Smooth muscle cell (in vitro differentiated cells): Measurements from ENCODE around the gene KCNS1. TPM values are rescaled to one million over a fixed set of nuclear protein-coding genes. Genes with fewer than 3 reads are reported as not detected.

Experiments used
- polyA plus RNA-seq: library from polyadenylated mRNA; unstranded; fragments of >200 nt; fragmentation: Nextera tagmentation; extraction: Ambion mirVana; gene quantifications from 2 replicates; pipeline ENCODE4 v1.2.1, GENCODE V29; 2016
- total RNA-seq: library from RNA; depleted of rRNA; stranded (reverse); fragments of >200 nt; gene quantifications from 2 replicates; pipeline ENCODE4 v1.2.3, GENCODE V29; 2014

Gene KCNS1
- total and polyA plus RNA-seq, 2 experiments from 2014 or later: 0.35 to 1.4 TPM

Other genes starting within 250 kb of the KCNS1 start
- gene YWHAB, start 215.4 kb downstream of the KCNS1 start, total RNA-seq: 99.6 and 99.8 TPM in 2 replicates
- 226 and 246 TPM in 2 replicates for gene YWHAB, start 215.4 kb downstream of the KCNS1 start, polyA plus RNA-seq
- gene PABPC1L, start 191.1 kb downstream of the KCNS1 start, total RNA-seq: 12.0 and 12.3 TPM in 2 replicates
- gene PABPC1L, start 191.1 kb downstream of the KCNS1 start, polyA plus RNA-seq: 8.8 and 8.9 TPM in 2 replicates
- gene TOMM34, start 140.7 kb downstream of the KCNS1 start, total RNA-seq: 24.4 and 34.9 TPM in 2 replicates
- gene TOMM34, start 140.7 kb downstream of the KCNS1 start, polyA plus RNA-seq: 27.2 and 50.0 TPM in 2 replicates
- gene STK4, start 134.6 kb downstream of the KCNS1 start, total RNA-seq: 24.2 and 33.5 TPM in 2 replicates
- 16.8 and 24.8 TPM in 2 replicates for gene STK4, start 134.6 kb downstream of the KCNS1 start, polyA plus RNA-seq
- not detected in 2 replicates for gene WFDC5, start 14.0 kb upstream of the KCNS1 start, total RNA-seq
- gene WFDC5, start 14.0 kb upstream of the KCNS1 start, polyA plus RNA-seq: not detected in 2 replicates
- not detected in 2 replicates for gene WFDC12, start 23.3 kb upstream of the KCNS1 start, total RNA-seq
- not detected in 2 replicates for gene WFDC12, start 23.3 kb upstream of the KCNS1 start, polyA plus RNA-seq
- not detected in 2 replicates for gene PI3, start 73.8 kb upstream of the KCNS1 start, total RNA-seq
- gene PI3, start 73.8 kb upstream of the KCNS1 start, polyA plus RNA-seq: not detected in 2 replicates
- not detected in 2 replicates for gene SEMG1, start 105.9 kb upstream of the KCNS1 start, total RNA-seq
- not detected in 2 replicates for gene SEMG1, start 105.9 kb upstream of the KCNS1 start, polyA plus RNA-seq
- gene SEMG2, start 120.2 kb upstream of the KCNS1 start, total RNA-seq: not detected in 2 replicates
- not detected in 2 replicates for gene SEMG2, start 120.2 kb upstream of the KCNS1 start, polyA plus RNA-seq
- gene SLPI, start 153.4 kb upstream of the KCNS1 start, total RNA-seq: 0.63 and 1.1 TPM in 2 replicates
- 3.1 and 5.2 TPM in 2 replicates for gene SLPI, start 153.4 kb upstream of the KCNS1 start, polyA plus RNA-seq
- gene RBPJL, start 205.7 kb upstream of the KCNS1 start, total RNA-seq: not detected in 2 replicates
- not detected in 2 replicates for gene RBPJL, start 205.7 kb upstream of the KCNS1 start, polyA plus RNA-seq
- gene MATN4, start 207.2 kb upstream of the KCNS1 start, total RNA-seq: not detected in 2 replicates
- gene MATN4, start 207.2 kb upstream of the KCNS1 start, polyA plus RNA-seq: not detected in 2 replicates
- gene SDC4, start 247.3 kb upstream of the KCNS1 start, total RNA-seq: 70.7 and 78.1 TPM in 2 replicates
- 45.0 and 122 TPM in 2 replicates for gene SDC4, start 247.3 kb upstream of the KCNS1 start, polyA plus RNA-seq